ENCODE data around the gene MS4A13. TPM values are rescaled to one million over a fixed set of nuclear protein-coding genes. Genes with fewer than 3 reads are reported as not detected.
"Not testable (repeated sequence)": the region's sequence is repeated elsewhere in the genome, so short reads cannot be mapped to it uniquely, and the experiment has no call there.

The MS4A13 gene
- total RNA-seq, 1 donor from 2014 or later = not detected

DNA sequence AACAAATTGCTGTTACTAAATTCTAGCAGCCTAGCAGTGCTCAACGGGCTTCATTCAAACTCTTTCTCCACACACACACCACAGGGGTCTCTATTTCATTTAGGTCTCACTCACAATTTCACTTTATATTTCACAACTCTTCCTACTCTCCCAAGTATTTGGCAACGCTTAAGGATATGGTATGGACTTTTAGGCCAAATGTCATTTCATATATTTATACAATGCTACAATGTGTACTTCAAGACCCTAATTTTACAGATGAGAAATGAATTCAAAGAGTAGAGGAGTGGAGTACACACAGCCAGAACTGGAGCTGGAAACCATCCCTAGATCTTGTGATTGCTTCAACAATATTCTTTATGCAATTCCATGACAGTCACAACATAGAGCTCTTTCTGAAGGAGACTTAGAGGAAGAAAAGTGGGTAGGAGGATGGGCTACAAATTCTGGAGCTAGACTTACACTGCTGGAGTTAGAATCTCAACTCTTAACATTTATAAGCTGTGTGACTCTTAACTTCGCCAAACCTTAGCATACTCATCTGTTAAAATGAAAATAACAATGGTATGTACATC is 2.5 kb upstream of the MS4A13 start:
- Histone ChIP-seq H3K27ac (replicated peaks) (no peak overlapping the region), H3K36me3 (no peaks in the 10 kb centered on the region), H3K9me3 (replicated peaks) (no peaks in the 10 kb centered on the region), H3K27me3 (ENCODE audit: low read depth) (no peaks in the 10 kb centered on the region), H3K4me1 (no peaks in the 10 kb centered on the region), H3K4me3 (no peak overlapping the region)
- intact Hi-C loops (cut with micrococcal nuclease) = no loop called here
- TF ChIP-seq, protein P1, sequence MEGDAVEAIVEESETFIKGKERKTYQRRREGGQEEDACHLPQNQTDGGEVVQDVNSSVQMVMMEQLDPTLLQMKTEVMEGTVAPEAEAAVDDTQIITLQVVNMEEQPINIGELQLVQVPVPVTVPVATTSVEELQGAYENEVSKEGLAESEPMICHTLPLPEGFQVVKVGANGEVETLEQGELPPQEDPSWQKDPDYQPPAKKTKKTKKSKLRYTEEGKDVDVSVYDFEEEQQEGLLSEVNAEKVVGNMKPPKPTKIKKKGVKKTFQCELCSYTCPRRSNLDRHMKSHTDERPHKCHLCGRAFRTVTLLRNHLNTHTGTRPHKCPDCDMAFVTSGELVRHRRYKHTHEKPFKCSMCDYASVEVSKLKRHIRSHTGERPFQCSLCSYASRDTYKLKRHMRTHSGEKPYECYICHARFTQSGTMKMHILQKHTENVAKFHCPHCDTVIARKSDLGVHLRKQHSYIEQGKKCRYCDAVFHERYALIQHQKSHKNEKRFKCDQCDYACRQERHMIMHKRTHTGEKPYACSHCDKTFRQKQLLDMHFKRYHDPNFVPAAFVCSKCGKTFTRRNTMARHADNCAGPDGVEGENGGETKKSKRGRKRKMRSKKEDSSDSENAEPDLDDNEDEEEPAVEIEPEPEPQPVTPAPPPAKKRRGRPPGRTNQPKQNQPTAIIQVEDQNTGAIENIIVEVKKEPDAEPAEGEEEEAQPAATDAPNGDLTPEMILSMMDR (IDR thresholded peaks at IDR 0.05; ENCODE audit: borderline replicate concordance) = no peak
- no peak for DNase-seq

DNA sequence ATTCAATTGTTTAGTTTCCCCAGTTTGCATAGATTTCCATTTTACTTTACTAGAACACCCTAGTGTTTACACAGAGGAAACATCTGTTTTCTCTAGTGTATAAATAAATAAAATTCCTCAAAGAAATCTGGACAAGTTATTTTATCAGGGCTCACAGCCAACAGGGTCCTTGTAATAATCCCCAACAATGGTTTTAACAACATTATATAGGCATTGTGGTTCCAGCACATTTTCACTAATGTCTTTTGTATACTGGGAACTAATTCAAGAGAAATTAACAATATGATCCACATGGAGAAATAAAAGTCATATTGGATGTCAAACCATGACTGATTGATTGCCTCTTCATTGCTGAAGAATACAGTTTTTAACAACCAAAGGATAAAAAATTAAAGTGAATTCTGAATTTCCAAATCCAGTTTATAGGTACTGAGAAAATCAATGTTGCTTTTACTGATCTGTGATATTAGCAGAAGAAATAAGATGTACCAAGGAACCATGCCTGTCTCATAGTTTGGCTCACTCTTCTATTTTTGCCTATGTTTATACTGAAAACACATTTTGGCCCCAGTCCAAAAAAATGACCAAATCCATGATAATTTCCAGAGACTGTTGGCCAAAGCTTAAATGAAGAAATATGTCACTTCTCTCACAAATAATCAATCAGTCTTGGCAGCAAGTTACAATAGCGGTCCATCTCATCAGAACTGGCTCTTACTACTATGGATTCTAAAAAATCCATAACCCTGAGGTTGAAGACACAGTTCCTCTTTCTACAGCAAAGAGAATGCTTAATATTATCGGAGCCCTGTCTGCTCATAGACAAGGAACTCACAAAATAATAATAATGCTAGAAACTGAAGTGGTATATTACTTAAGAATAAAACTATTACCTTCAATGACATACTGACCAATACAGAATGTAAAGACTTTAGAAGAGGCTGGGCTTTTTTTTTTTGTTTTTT is 1.4 kb upstream of the MS4A13 start:
- Histone ChIP-seq H3K27me3 (ENCODE audit: low read depth) (no peaks in the 10 kb centered on the region), H3K4me3 (no peak overlapping the region), H3K9me3 (replicated peaks) (no peaks in the 10 kb centered on the region), H3K36me3 (no peaks in the 10 kb centered on the region), H3K27ac (replicated peaks) (no peak overlapping the region), H3K4me1 (no peaks in the 10 kb centered on the region)
- TF ChIP-seq, protein P1 (IDR thresholded peaks at IDR 0.05; ENCODE audit: borderline replicate concordance) = no peak
- no peak for DNase-seq
- intact Hi-C loops (cut with micrococcal nuclease) = no loop called here

DNA sequence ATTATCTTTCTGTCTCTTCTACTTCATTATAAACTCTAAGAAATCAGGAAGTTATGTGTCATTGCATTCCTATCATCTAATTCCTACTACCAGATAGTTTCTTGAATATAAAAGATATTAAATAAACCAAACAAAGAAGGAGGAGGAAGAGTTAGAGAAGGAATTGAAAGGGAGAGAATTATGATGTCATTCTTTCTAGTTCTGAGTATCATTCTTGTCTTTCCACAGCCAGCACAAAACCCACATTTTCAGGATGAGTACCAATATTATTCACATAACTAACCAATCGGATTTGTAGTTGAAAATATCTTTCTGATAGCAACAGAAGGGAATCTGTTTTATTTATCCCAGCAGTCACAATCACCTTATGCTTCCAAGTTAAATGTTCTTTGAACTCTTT is 13.3 kb downstream of the MS4A13 start:
- H3K9me3 ChIP-seq (replicated peaks) = peaks cover 12% of the 10 kb centered on the region
- no peak for DNase-seq
- no peak overlapping the region for H3K4me3 ChIP-seq
- TF ChIP-seq, protein P1 (IDR thresholded peaks at IDR 0.05; ENCODE audit: borderline replicate concordance) = no peak
- H3K27ac ChIP-seq (replicated peaks) = no peak overlapping the region
- no peaks in the 10 kb centered on the region for H3K27me3 ChIP-seq (ENCODE audit: low read depth)
- intact Hi-C loops (cut with micrococcal nuclease) = no loop called here
- no peaks in the 10 kb centered on the region for H3K4me1 ChIP-seq
- H3K36me3 ChIP-seq = no peaks in the 10 kb centered on the region

DNA sequence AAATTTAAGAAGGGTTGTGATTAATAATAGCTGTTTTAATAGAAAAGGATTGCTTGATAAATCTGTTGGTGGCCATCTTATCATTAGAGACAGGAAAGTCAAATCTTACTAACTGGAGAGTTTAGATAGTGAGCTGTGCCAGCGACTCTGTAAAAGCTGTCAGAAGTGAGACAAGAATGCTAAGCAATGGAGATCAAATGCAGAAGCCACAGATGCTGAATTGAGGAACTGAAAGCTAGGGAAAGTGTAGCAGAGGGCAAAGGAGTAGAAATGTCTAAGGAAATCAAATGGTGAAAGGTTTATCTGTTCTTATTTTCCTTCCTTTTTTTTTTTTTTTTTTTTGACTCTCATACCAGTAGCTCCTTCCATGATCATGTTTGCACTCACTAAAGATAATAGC is 13.7 kb downstream of the MS4A13 start:
- Histone ChIP-seq H3K27ac (replicated peaks) (no peak overlapping the region), H3K27me3 (ENCODE audit: low read depth) (no peaks in the 10 kb centered on the region), H3K9me3 (replicated peaks) (peaks cover 12% of the 10 kb centered on the region), H3K4me3 (no peak overlapping the region), H3K4me1 (no peaks in the 10 kb centered on the region), H3K36me3 (no peaks in the 10 kb centered on the region)
- TF ChIP-seq, protein P1 (IDR thresholded peaks at IDR 0.05; ENCODE audit: borderline replicate concordance) = no peak
- intact Hi-C loops (cut with micrococcal nuclease) = no loop called here
- DNase-seq = no peak

DNA sequence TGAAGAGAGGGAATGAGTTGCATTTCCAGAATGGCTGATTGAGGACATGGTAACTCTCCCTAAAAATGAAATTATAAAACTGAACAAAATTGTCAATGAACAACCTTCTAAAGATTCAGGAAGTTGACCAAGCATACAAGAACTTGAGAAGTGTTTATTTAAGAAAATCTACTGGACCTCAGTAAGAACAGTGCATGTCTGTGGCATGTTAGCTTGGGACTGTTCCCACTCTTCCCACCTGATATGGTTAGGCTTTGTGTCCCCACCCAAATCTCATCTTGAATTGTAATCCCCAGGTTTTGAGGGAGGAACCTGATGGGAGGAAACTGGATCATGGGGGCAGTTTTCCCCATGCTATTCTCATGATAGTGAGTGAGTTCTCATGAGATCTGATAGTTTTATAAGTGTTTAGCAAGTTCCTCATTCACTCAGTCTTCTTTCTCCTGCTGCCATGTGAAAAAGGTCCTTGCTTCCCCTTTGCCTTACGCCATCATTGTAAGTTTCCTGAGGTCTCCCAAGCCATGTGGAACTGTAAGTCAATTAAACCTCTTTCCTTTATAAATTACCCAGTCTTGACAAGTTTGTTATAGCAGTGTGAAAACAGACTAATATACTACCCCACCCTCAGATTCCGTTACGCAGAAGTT is 15.4 kb downstream of the MS4A13 start:
- Histone ChIP-seq H3K4me3 (no peak overlapping the region), H3K27me3 (ENCODE audit: low read depth) (no peaks in the 10 kb centered on the region), H3K27ac (replicated peaks) (no peak overlapping the region), H3K9me3 (replicated peaks) (peaks cover 12% of the 10 kb centered on the region), H3K36me3 (no peaks in the 10 kb centered on the region), H3K4me1 (no peaks in the 10 kb centered on the region)
- no peak for DNase-seq
- TF ChIP-seq, protein P1 (IDR thresholded peaks at IDR 0.05; ENCODE audit: borderline replicate concordance) = no peak
- intact Hi-C loops (cut with micrococcal nuclease) = no loop called here

DNA sequence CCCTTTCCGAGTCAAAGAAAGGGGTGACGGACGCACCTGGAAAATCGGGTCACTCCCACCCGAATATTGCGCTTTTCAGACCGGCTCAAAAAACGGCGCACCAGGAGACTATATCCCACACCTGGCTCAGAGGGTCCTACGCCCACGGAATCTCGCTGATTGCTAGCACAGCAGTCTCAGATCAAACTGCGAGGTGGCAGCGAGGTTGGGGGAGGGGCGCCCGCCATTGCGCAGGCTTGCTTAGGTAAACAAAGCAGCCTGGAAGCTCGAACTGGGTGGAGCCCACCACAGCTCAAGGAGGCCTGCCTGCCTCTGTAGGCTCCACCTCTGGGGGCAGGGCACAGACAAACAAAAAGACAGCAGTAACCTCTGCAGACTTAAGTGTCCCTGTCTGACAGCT is 17.2 kb downstream of the MS4A13 start:
- H3K36me3 ChIP-seq; H3K27ac ChIP-seq (replicated peaks); H3K4me1 ChIP-seq; DNase-seq; H3K27me3 ChIP-seq (ENCODE audit: low read depth); H3K4me3 ChIP-seq; intact Hi-C loops (cut with micrococcal nuclease): not testable (repeated sequence)
- peaks cover 12% of the 10 kb centered on the region for H3K9me3 ChIP-seq (replicated peaks)

DNA sequence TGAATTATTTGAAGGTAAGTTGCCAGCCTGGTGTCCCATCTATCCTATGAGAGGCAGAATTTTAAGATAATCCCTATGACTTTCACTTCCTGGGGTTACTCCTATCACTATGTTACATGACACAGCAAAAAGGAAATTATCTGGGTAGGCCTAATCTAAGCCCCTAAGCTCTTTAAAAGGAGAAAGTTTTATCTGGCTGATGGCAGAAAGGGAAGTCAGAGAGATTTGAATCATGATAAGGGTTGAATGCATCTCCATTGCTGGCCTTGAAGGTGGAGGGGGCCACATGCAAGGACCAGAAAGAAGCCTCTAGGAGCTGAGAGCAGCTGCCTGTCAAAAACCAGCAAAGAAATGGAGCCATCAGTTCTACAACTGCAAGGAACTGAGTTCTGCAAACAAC is 23.4 kb downstream of the MS4A13 start:
- intact Hi-C loops (cut with micrococcal nuclease) = not testable (repeated sequence)

More for the DNA sequence above, 23.4 kb downstream of the MS4A13 start:
- not testable (repeated sequence) for H3K4me1 ChIP-seq; H3K27ac ChIP-seq (replicated peaks); H3K4me3 ChIP-seq; H3K36me3 ChIP-seq; DNase-seq; H3K27me3 ChIP-seq (ENCODE audit: low read depth)
- peaks cover 10% of the 10 kb centered on the region for H3K9me3 ChIP-seq (replicated peaks)
